Smooth muscle cell (in vitro differentiated cells): ENCODE results near the gene ESRP2. TPM values are rescaled to one million over a fixed set of nuclear protein-coding genes. Genes with fewer than 3 reads are reported as not detected.

Experiments
- DNase-seq: peaks from one replicate; lab custom pipeline; 2025; ENCODE audit not compliant: unreplicated experiment; lab: John Stamatoyannopoulos, UW
- H2AFZ ChIP-seq: fragments of 200-600 bp; sonication (generic); 2 replicates; pipeline ENCODE4 v1.6.0; 2016; ENCODE audit warnings: antibody characterized with exemption, low read depth, mild to moderate bottlenecking
- H3F3A ChIP-seq: fragments of 200-600 bp; sonication (generic); 2 replicates; pipeline ENCODE4 v1.6.0; 2017; ENCODE audit warnings: antibody characterized with exemption, low read depth
- H3K27ac ChIP-seq: fragments of 200-600 bp; sonication (generic); 2 replicates; pipeline ENCODE4 v1.5.1; 2016; ENCODE audit warnings: low read depth, mild to moderate bottlenecking
- H3K27me3 ChIP-seq: fragments of 200-600 bp; sonication (generic); 2 replicates; pipeline ENCODE4 v1.6.1; 2016; ENCODE audit warnings: low read depth, mild to moderate bottlenecking
- H3K36me3 ChIP-seq: fragments of 200-600 bp; sonication (generic); 2 replicates; pipeline ENCODE4 v1.5.1; 2016; ENCODE audit warnings: low read depth
- H3K4me1 ChIP-seq: fragments of 200-600 bp; sonication (generic); 2 replicates; pipeline ENCODE4 v1.5.1; 2016; ENCODE audit warnings: low read depth
- H3K4me2 ChIP-seq: fragments of 200-600 bp; sonication (generic); 2 replicates; pipeline ENCODE4 v1.6.0; 2016; ENCODE audit warnings: mild to moderate bottlenecking
- H3K4me3 ChIP-seq: fragments of 200-600 bp; sonication (generic); 2 replicates; pipeline ENCODE4 v1.5.1; 2016; ENCODE audit warnings: mild to moderate bottlenecking
- H3K79me2 ChIP-seq: fragments of 200-600 bp; sonication (generic); 2 replicates; pipeline ENCODE4 v1.6.0; 2016; ENCODE audit warnings: low read depth, mild to moderate bottlenecking
- H3K9ac ChIP-seq: fragments of 200-600 bp; sonication (generic); 2 replicates; pipeline ENCODE4 v1.6.0; 2016; ENCODE audit warnings: low read depth
- H3K9me3 ChIP-seq: fragments of 200-600 bp; sonication (generic); replicated peaks from 2 replicates; pipeline ENCODE4 v1.5.1; 2016; ENCODE audit warnings: low read depth
- H4K20me1 ChIP-seq: fragments of 200-600 bp; sonication (generic); 2 replicates; pipeline ENCODE4 v1.6.0; 2016; ENCODE audit warnings: low read depth
- WGBS: methylation state at CpG from one replicate; pipeline ENCODE4 v1.1.7; 2016; ENCODE audit warnings: low lambda C conversion rate; 5-methylcytosine and 5-hydroxymethylcytosine counted together
- polyA plus RNA-seq: library from polyadenylated mRNA; unstranded; fragments of >200 nt; fragmentation: Nextera tagmentation; extraction: Ambion mirVana; gene quantifications from 2 replicates; pipeline ENCODE4 v1.2.1, GENCODE V29; 2016
- total RNA-seq: library from RNA; depleted of rRNA; stranded (reverse); fragments of >200 nt; gene quantifications from 2 replicates; pipeline ENCODE4 v1.2.3, GENCODE V29; 2014
- TF ChIP-seq, protein P1 (sequence below): fragments of 200-600 bp; sonication (generic); IDR thresholded peaks from 2 replicates; pipeline ENCODE4 v1.5.1; 2017; ENCODE audit warnings: borderline replicate concordance, mild to moderate bottlenecking, antibody characterized with exemption; ENCODE audit not compliant: insufficient read depth, poor library complexity, severe bottlenecking

ESRP2 gene
- total and polyA plus RNA-seq, 2 experiments from 2014 or later: 2.7 to 8.5 TPM

DNA sequence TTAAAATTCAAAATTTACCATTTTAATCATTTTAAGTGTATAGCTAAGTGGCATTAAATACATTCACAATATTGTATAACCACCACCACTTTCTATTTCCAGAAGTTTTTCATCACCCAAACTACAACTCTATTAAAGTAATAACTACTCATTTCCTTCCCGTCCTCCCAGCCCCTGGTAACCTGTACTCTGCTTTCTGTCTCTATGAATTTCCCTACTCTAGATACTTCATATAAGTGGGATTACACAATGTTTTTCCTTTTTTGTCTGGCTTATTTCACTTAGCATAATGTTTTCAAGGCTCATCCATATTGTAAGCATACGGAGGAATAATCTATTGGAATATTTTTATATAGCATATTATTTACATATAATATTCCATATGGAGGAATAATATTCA lies 29.7 kb downstream of the ESRP2 start:
- H3K36me3 ChIP-seq: no peaks in the 10 kb centered on the region
- H3K4me3 ChIP-seq: no peak overlapping the region
- WGBS: 93% methylated on average over 2 of the region's 2 CpGs
- no peak overlapping the region for H3K27ac ChIP-seq
- no peak overlapping the region for H2AFZ ChIP-seq
- H3K9ac ChIP-seq: no peak overlapping the region
- no peak overlapping the region for H3K4me2 ChIP-seq
- H3F3A ChIP-seq: no peaks in the 10 kb centered on the region
- H4K20me1 ChIP-seq: peaks cover 30% of the 10 kb centered on the region
- H3K9me3 ChIP-seq: no peaks in the 10 kb centered on the region
- no peaks in the 10 kb centered on the region for H3K79me2 ChIP-seq
- no peaks in the 10 kb centered on the region for H3K4me1 ChIP-seq
- no peak for DNase-seq
- no peaks in the 10 kb centered on the region for H3K27me3 ChIP-seq
- TF ChIP-seq, protein P1, sequence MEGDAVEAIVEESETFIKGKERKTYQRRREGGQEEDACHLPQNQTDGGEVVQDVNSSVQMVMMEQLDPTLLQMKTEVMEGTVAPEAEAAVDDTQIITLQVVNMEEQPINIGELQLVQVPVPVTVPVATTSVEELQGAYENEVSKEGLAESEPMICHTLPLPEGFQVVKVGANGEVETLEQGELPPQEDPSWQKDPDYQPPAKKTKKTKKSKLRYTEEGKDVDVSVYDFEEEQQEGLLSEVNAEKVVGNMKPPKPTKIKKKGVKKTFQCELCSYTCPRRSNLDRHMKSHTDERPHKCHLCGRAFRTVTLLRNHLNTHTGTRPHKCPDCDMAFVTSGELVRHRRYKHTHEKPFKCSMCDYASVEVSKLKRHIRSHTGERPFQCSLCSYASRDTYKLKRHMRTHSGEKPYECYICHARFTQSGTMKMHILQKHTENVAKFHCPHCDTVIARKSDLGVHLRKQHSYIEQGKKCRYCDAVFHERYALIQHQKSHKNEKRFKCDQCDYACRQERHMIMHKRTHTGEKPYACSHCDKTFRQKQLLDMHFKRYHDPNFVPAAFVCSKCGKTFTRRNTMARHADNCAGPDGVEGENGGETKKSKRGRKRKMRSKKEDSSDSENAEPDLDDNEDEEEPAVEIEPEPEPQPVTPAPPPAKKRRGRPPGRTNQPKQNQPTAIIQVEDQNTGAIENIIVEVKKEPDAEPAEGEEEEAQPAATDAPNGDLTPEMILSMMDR: no peak

DNA sequence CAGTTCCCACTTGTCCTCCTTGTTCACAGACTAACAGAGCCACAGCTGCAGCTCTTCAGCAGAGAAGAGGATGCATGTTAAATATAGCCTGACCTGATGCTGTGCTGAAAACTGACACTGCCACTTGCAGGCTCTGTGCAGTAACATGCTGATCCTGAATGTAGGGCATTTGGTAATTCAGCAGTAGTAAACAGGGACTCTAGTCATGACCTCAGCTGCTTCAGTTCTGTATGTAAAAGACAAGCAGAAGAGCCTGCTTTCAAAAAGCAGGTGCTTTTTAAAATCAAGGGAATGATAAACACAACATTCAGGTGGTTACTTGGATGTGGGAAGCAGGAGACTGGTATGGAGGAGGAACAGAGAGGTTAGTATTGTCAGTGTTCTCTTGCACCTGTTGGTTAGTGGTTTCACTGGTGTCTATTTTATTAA lies 33.8 kb downstream of the ESRP2 start:
- Histone ChIP-seq H3K27me3 (no peaks in the 10 kb centered on the region), H3K9ac (no peak overlapping the region), H3F3A (no peaks in the 10 kb centered on the region), H3K9me3 (no peaks in the 10 kb centered on the region), H2AFZ (no peak overlapping the region), H3K4me2 (no peak overlapping the region), H3K27ac (no peak overlapping the region), H3K36me3 (no peaks in the 10 kb centered on the region), H3K4me1 (no peaks in the 10 kb centered on the region), H4K20me1 (peaks cover 53% of the 10 kb centered on the region), H3K4me3 (no peak overlapping the region), H3K79me2 (no peaks in the 10 kb centered on the region)
- TF ChIP-seq, protein P1: no peak
- no peak for DNase-seq

DNA sequence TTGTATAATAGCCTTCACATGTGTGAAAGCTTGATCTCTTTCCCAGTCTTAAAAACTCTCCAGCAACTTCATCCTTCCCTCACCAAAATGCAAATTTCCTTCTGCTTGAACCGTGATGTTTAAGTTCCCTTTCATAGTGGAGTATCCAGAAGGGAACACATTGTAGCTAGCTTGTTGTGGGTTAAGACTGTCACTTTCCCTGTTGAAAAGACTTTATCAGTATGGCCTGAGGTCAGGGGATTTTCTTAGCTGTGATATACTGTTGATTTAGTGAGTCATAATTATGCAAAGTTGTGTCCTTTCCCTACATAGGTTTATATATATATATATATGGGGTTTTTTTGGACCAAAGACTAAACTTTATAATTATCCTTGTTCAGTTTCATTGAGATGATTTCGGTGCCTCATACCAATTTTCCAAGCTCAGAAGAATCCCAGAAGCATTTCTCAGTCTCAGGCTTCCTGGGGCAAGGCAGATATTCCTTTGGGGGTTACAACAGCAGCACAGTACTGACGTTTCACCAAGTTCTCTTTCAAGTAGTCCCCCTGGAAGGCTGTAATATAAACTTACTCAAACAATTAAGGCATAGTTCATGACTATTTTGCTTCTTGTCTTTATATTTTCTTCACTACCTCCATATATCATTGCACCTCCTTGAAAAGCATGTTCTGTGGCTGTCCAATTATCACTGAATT lies 35.7 kb downstream of the ESRP2 start:
- Histone ChIP-seq H3K79me2 (no peaks in the 10 kb centered on the region), H3K9ac (no peak overlapping the region), H3K4me3 (no peak overlapping the region), H3K4me1 (no peaks in the 10 kb centered on the region), H2AFZ (no peak overlapping the region), H3K4me2 (no peak overlapping the region), H3K9me3 (no peaks in the 10 kb centered on the region), H3K27ac (no peak overlapping the region), H3K36me3 (no peaks in the 10 kb centered on the region), H3F3A (no peaks in the 10 kb centered on the region), H3K27me3 (no peaks in the 10 kb centered on the region), H4K20me1 (peaks cover 59% of the 10 kb centered on the region)
- TF ChIP-seq, protein P1: no peak
- WGBS: 65% methylated on average over 3 of the region's 3 CpGs
- no peak for DNase-seq

DNA sequence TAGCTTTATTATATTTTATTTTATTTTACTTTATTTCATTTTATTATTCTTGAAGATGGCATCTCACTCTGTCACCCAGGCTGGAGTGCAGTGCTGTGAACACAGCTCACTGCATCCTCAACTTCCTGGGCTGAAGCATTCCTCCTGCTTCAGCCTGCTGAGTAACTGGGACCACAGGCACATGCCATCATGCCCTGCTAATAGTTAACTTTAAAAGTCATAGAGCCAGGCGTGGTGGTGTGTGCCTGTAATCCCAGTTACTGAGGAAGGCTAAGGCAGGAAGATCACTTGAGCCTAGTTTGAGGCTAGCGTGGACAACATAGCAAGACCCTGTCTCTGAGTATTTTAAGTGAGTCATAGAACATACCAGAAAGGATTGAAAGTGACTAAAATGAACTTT lies 38.7 kb downstream of the ESRP2 start:
- H2AFZ ChIP-seq: no peak overlapping the region
- TF ChIP-seq, protein P1: no peak
- 55% methylated on average over 2 of the region's 2 CpGs for WGBS
- no peaks in the 10 kb centered on the region for H3K36me3 ChIP-seq
- no peaks in the 10 kb centered on the region for H3F3A ChIP-seq
- H3K4me1 ChIP-seq: no peaks in the 10 kb centered on the region
- no peak overlapping the region for H3K9ac ChIP-seq
- no peaks in the 10 kb centered on the region for H3K27me3 ChIP-seq
- no peaks in the 10 kb centered on the region for H3K79me2 ChIP-seq
- no peak overlapping the region for H3K4me3 ChIP-seq
- DNase-seq: no peak
- H3K4me2 ChIP-seq: no peak overlapping the region
- H3K9me3 ChIP-seq: no peaks in the 10 kb centered on the region
- H3K27ac ChIP-seq: peak overlapping the region; percentile 38
- peaks cover 47% of the 10 kb centered on the region for H4K20me1 ChIP-seq
